Bronchial epithelial cell (primary cell): ENCODE measurements around the gene HOXB5. TPM values are rescaled to one million over a fixed set of nuclear protein-coding genes. Genes with fewer than 3 reads are reported as not detected.

ENCODE experiments used
- DNase-seq: peaks from one replicate; pipeline ENCODE4 v3.0.0-alpha.2; 2010; ENCODE audit warnings: low read depth
- FAIRE-seq: peaks from 2 replicates; lab custom pipeline; 2011; peaks lifted over from hg19 to GRCh38; lab: Jason Lieb, UNC
- H3K27me3 ChIP-seq: 2 replicates; pipeline ENCODE4 v1.5.1; 2011; ENCODE audit warnings: low read length; ENCODE audit not compliant: control insufficient read depth, insufficient read depth
- H3K36me3 ChIP-seq: 2 replicates; pipeline ENCODE4 v1.5.1; 2011; ENCODE audit warnings: low read length; ENCODE audit not compliant: control insufficient read depth, insufficient read depth
- H3K4me3 ChIP-seq: 2 replicates; pipeline ENCODE4 v1.5.1; 2011; ENCODE audit warnings: mild to moderate bottlenecking, low read depth, low read length, control low read depth
- CTCF ChIP-seq: IDR thresholded peaks from 2 replicates; pipeline ENCODE4 v1.5.1; 2011; ENCODE audit warnings: mild to moderate bottlenecking, moderate library complexity, low read length, control low read depth, inconsistent platforms; ENCODE audit not compliant: insufficient read depth, severe bottlenecking
- total RNA-seq: library from RNA; depleted of rRNA; stranded (reverse); fragments of >200 nt; gene quantifications from 2 replicates; pipeline ENCODE4 v1.2.1, GENCODE V29; 2014

HOXB5 gene
- total RNA-seq, result not detected in 2 replicates

DNA sequence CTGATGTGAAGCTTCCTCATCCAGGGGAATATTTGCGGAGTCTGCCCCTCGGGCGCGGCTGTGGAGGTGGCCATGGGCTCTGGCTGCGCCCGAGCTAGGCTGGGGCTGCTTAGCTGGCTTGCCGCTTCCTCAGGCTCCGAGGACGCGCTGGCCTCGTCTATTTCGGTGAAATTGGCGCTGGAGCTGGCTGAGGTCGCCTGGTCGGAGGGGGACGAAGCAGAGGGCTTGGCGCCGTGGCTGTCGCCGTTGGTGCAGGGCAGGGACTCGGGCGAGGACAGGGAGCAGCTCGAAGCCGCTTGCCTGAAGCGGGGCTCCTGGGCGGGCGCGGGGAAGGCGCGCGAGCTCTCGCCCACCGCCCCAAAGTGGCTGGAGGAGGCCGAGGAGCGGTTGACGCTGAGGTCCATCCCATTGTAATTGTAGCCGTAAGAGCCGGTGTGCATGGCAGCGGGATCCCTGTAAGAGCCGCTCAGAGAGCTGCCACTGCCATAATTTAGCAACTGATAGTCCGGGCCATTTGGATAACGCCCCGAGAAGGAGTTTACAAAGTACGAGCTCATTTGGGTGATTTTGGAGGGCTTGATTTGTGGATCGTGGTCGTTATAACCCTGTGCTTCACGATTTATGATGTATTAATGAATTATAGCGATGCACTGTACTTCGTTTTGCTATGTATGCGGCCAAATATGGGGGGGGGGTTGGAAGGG is at the start of gene HOXB5:
TSS of gene HOXB5 (minus strand) at position 654 of the 704 bp plus-strand sequence. CDS start at position 557, 97 bp downstream.
- DNase-seq (no peak), FAIRE-seq (no peak)
- TF ChIP-seq CTCF, result no peak
- H3K36me3 ChIP-seq, result no peaks in the 10 kb centered on the region
- H3K27me3 ChIP-seq, result peaks cover 85% of the 10 kb centered on the region
- H3K4me3 ChIP-seq, result no peak within 1 kb of the TSS

GRCh38 chr17:48642843-48643696 is 49.5 kb upstream of the HOXB5 start:
- DNase-seq (no peak), FAIRE-seq (no peak)
- peaks cover 76% of the 10 kb centered on the region for H3K27me3 ChIP-seq
- TF ChIP-seq CTCF, result no peak
- no peak overlapping the region for H3K4me3 ChIP-seq
- H3K36me3 ChIP-seq, result no peaks in the 10 kb centered on the region

DNA sequence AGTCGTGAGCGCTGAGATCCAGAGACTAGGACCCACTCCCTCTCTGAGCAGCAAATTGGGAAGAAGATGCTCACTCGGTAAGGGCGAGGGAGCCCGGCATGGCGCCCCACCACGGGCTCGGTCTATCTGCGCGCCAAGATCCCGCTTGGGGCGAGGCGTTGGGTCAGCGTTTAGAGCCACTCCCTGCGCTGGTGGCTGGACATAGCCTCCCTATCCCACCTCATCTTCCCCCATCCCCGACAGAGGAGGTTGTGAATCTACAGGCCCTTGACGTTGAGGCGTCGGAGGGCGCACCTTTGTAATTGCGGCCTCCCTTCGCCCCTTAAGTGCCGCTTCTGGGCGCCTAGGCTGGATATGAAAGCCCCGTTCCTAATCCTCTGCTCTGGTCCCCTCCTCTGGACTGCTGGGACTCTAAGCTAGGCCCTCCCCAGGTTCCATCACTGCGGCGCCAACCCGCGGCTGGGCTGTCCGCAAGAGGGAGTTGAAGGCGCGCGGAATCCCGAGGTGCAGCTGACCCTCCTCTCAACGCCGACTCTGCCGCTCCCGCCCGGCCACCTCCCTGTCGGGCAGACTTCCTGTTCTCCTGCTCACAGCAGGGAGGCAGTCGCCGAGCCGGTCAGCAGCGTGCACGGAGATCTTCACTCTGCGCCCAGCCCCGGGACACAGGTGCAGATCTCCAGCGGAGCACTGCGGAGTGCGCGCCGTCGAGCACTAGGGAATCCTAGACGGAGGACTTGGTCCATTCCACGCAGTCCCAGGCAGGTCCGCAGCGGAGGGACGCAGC is 48.7 kb upstream of the HOXB5 start:
- no peak overlapping the region for H3K4me3 ChIP-seq
- FAIRE-seq (no peak), DNase-seq (no peak)
- H3K36me3 ChIP-seq, result no peaks in the 10 kb centered on the region
- H3K27me3 ChIP-seq, result peaks cover 77% of the 10 kb centered on the region
- no peak for TF ChIP-seq CTCF

GRCh38 chr17:48641541-48642058 is 48.0 kb upstream of the HOXB5 start:
- Histone ChIP-seq H3K4me3 (no peak overlapping the region), H3K27me3 (peaks cover 84% of the 10 kb centered on the region), H3K36me3 (no peaks in the 10 kb centered on the region)
- no peak for TF ChIP-seq CTCF
- FAIRE-seq (no peak), DNase-seq (no peak)

GRCh38 chr17:48640858-48641180 is 47.2 kb upstream of the HOXB5 start:
- no peak for TF ChIP-seq CTCF
- DNase-seq (no peak), FAIRE-seq (no peak)
- Histone ChIP-seq H3K36me3 (no peaks in the 10 kb centered on the region), H3K27me3 (peaks cover 84% of the 10 kb centered on the region), H3K4me3 (no peak overlapping the region)
